Measurements from ENCODE around the gene PRAMEF20. TPM values are rescaled to one million over a fixed set of nuclear protein-coding genes. Genes with fewer than 3 reads are reported as not detected.
"Not testable (repeated sequence)": the region's sequence is repeated elsewhere in the genome, so short reads cannot be mapped to it uniquely, and the experiment has no call there.

PRAMEF20 gene
- not detected in 2 replicates for total RNA-seq

DNA sequence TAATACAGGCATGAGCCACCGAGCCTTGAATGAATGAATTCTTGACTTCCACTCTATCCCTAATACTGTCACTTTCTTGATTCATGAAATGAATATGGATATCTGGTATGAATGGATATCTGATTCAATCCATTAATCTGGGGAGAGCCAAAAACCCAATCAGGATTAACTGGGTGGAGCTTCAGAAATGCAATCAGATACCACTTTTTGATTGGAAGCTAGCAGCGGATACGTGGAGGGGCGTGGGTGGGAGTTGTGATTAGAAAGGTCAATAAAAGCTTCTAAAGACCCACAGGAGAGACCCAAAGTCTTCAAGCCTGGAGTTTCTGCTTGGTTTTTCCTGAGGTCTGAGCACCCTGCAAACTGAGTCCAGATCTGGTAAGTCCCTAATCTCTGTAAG lies at the start of gene PRAMEF20:
Gene PRAMEF20 (plus strand): TSS at position 301 of the 400 bp plus-strand sequence. CDS start 5,905 bp downstream, outside the sequence.
- DNase-seq (ENCODE audit: extremely low read depth, low read depth, low spot score): not testable (repeated sequence)

DNA sequence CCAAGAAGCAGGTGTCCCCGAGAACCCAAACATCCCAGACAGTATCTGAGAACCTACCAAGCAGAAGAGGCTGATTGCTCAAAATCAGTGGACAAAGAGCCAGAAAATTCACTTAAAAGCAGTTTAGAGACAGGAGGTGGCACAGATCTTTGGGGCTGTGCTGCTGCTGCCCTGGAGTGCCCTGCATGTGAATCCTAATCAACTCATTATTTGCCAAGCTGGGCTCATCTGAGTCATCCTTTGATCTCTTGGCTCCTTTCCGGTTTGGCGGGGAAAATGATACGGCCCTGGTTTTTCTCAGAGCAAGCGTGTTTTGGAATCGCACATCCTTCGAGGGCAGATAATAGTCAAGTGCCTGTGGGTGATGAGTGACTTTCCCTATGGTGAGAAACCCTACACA lies 47.9 kb upstream of the PRAMEF20 start:
- not testable (repeated sequence) for DNase-seq (ENCODE audit: extremely low read depth, low read depth, low spot score)

DNA sequence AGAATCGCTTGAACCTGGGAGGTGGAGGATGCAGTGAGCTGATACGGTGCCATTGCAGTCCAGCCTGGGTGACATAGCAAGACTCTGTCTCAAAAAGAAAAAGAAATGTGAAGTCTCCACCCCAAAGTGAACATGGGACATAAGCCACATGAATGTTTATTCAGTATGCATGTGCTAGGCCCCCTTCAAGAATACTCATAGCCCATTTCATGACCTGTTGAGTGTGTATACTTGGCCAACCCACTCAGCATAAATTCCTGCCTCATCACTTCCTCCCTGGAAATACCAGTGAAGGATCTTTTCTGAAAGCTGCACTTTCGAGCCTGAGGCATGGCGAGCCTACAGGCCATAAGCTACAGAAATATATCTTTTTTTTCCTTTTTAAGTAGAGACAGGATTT lies 45.3 kb upstream of the PRAMEF20 start:
- not testable (repeated sequence) for DNase-seq (ENCODE audit: extremely low read depth, low read depth, low spot score)

DNA sequence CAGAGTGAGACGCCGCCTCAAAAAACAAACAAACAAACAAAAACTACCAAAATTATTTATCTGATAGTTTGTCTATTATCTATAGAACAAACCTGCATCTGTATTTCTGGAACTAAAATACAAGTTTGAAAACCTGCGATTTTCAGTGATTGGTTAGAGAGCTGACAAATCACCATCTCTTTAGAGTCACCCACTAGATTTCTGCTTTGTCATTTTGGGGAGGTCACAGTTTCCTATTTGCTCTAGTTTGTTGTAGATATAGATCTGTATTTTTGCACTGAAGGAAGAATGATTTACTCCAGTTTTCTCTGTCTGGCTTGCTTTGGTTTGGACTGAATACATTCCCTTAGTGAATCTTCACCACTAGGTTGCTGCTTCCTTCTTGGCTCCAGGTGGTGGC lies 43.7 kb upstream of the PRAMEF20 start:
- DNase-seq (ENCODE audit: extremely low read depth, low read depth, low spot score): not testable (repeated sequence)

DNA sequence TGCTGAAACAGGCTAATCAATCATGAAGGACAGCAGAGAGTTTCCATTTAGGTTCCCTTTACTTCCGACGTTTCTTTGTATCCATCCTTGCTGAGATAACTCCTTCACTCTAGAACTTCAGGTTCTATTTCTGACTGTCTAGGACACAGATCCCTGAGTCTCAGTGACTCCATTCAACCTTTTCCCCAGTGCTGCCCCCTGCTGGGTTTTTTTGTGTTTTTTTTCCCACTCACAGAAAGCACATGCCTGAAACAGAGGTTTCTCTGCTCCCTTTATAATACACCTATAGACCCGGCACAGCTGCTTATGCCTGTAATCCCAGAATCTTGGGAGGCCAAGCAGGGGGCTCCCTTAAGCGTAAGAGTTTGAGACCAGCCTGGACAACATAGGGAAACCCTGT lies 41.7 kb upstream of the PRAMEF20 start:
- DNase-seq (ENCODE audit: extremely low read depth, low read depth, low spot score): not testable (repeated sequence)

DNA sequence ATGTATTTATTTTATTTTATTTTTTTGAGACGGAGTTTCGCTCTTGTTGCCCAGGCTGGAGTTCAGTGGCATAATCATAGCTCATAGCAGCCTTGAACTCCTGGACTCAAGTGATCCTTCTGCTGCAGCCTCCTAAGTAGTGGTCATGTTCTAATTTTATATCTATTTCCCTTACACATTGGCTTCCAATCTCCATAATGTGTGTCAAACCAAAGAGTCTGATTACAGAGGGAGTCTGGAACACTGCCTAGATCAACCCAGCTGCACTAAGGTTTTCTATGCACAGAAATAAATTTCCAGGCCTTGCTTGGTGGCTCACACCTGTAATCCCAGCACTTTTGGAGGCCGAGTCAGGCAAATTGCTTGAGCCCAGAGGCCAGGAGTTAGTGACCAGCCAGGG lies 31.3 kb upstream of the PRAMEF20 start:
- not testable (repeated sequence) for DNase-seq (ENCODE audit: extremely low read depth, low read depth, low spot score)

DNA sequence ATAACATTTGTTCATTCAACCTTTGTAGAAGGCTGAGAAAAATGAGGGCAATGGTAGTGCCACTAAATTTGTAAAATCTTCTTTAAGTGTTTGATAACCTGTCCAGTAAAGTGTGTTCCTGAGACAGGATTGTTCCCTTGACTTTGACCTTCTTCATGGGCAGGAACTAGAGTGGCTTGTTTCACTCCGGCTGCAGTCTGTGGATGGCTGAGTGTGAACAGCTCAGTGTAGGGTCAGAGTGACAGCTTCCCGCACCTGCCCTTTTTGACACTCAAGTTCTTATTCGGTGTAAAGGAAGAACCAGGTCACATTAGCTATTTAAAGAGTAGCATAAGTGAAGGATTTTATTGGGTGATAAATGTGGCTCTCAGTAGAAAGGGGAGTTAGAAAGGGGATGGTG lies 29.9 kb upstream of the PRAMEF20 start:
- DNase-seq (ENCODE audit: extremely low read depth, low read depth, low spot score): not testable (repeated sequence)

DNA sequence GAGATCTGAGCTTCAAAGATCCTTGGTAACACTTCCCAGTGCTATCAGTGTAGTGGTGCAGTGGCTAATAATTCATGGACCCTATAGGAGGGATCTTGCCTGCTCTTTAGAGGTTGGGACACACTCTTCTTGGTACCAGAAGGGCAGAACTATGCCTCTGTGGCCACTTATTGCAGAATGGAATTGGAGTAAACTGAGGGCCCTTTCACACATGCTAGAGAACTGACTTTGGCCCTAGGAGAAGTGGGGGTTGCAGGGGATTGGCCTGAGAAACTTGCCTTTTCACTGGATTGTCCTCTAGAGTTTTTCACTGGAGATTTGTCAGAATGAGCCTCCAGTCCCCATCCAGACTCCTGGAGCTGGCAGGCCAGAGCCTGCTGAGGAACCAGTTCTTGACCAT lies 20.9 kb upstream of the PRAMEF20 start, which contains the start of gene PRAMEF17:
Gene PRAMEF17 (plus strand): TSS at position 301 of the 400 bp plus-strand sequence. CDS start 26 bp downstream, at position 327.
- DNase-seq (ENCODE audit: extremely low read depth, low read depth, low spot score): not testable (repeated sequence)

DNA sequence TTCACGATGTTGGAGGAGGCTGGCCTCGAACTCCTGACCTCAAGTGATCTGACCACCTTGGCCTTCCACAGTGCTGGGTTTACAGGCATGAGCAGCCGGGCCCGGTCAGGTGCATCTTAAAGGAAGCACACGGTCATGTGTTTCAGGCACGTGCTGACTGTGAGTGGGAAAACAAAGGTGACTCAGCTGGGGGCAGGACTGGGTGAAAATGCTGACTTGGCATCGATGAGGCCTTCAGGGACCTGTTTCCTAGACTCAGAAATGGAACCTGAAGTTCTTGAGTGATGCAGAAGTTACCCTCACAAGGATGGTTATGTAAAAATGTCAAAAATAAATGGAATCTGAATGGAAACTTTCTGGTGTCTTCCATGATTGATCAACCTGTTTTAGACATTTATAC lies 17.2 kb upstream of the PRAMEF20 start:
- not testable (repeated sequence) for DNase-seq (ENCODE audit: extremely low read depth, low read depth, low spot score)

DNA sequence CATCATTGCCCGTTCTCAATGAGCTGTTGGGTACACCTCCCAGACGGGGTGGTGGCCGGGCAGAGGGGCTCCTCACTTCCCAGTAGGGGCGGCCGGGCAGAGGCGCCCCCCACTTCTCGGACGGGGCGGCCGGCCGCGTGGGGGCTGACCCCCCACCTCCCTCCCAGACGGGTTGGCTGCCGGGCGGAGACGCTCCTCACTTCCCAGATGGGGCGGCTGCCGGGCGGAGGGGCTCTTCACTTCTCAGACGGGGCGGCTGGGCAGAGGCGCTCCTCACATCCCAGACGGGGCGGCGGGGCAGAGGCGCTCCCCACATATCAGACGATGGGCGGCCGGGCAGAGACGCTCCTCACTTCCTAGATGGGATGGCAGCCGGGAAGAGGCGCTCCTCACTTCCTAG lies 15.5 kb upstream of the PRAMEF20 start:
- DNase-seq (ENCODE audit: extremely low read depth, low read depth, low spot score): not testable (repeated sequence)

DNA sequence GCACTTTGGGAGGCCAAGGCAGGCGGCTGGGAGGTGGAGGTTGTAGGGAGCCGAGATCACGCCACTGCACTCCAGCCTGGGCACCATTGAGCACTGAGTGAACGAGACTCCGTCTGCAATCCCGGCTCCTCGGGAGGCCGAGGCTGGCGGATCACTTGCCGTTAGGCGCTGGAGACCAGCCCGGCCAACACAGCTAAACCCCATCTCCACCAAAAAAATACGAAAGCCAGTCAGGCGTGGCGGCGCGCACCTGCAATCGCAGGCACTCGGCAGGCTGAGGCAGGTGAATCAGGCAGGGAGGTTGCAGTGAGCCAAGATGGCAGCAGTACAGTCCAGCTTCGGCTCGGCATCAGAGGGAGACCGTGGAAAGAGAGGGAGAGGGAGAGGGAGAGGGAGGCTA lies 14.9 kb upstream of the PRAMEF20 start:
- DNase-seq (ENCODE audit: extremely low read depth, low read depth, low spot score): not testable (repeated sequence)

DNA sequence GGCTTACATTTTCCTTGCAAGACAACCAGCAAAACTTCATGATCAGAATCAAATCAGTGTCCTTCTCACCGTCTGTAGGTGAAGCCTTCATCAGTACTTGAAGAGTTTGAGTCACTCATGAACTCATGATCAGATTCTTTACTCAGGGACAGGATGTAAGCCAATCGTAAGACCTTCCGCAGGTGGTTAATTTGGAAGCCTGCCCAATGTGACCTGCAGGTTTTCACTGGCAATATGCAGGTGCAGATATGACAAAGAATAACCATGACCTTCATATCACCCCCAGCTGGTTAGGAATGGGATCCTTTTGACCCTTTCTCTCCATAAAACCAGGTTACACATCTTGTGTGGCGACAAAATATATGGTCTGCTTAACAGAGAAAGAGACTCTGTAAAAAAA lies 2.4 kb upstream of the PRAMEF20 start:
- DNase-seq (ENCODE audit: extremely low read depth, low read depth, low spot score): no peak

DNA sequence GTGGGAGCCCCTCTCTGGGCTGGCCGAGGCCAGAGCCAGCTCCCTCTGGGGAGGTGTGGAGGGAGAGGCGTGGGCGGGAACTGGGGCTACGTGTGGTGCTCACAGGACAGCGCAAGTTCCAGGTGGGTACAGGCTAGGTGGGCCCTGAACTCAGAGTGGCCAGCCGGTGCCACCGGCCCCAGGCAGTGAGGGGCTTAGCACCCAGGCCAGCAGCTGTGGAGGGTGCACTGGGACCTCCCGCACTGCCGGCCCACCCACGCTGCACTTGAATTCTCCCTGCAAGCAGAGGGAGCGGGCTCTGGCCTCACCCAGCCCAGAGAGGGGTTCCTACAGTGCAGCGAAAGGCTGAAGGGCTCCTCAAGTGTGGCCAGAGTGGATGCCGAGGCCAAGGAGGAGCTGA lies 20.2 kb downstream of the PRAMEF20 start:
- no peak for DNase-seq (ENCODE audit: extremely low read depth, low read depth, low spot score)

DNA sequence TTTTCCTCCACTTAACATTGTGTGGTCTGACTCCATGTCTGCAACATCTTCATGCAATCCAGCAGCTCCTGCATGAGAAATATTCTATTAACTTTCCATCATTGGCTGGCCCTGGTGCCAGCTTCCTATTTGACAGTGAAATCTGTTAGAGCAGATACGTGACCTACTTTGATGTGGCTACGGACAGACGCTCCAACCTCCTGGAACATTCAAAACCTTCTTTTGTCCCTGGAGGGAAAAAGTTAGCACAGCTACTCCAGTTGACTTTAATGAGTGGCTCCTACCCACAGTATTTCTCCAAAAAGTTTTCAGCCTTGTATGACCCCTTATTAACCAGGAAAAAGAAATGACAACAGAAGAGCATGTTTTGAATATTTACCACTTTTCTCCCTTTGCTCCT lies 22.0 kb downstream of the PRAMEF20 start:
- DNase-seq (ENCODE audit: extremely low read depth, low read depth, low spot score): no peak

DNA sequence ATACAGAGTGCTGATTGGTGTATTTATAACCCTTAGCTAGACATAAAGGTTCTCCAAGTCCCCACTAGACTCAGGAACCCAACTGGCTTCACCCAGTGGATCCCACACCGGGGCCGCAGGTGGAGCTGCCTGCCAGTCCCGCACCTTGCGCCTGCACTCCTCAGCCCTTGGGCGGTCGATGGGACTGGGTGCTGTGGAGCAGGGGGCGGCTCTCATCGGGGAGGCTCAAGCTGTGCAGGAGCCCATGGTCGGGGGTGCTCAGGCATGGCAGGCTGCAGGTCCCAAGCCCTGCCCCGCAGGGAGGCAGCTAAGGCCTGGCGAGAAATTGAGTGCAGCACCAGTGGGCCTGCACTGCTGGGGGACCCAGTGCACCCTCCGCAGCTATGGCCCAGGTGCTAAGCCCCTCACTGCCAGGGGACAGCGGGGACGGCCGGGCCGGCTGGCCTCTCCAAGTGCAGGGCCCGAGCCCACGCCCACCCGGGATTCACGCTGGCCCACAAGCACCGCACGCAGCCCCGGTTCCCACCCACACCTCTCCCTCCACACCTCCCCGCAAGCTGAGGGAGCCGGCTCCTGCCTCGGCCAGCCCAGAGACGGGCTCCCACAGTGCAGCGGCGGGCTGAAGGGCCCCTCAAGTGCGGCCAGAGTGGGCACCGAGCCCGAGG lies 23.6 kb downstream of the PRAMEF20 start:
- DNase-seq (ENCODE audit: extremely low read depth, low read depth, low spot score): not testable (repeated sequence)

DNA sequence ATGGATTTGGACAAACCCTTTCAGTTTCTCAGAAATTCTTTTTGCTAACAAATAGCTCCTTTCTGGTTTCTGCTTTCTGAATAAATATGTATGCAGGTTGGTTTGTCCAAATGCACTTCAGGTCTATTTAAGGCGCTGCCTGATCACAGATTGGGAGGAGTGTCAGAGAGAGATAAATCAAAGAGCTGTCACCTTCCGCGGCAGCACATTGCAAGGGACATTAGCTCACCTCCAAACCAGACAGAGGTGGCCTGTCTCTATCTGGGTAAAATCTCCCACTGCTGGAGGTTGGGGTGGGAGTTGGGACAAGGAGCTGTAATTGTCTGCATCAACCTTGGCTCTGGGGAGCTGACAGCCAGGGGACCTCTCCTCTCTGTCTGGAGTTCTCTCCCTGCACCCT lies 25.2 kb downstream of the PRAMEF20 start:
- DNase-seq (ENCODE audit: extremely low read depth, low read depth, low spot score): no peak

DNA sequence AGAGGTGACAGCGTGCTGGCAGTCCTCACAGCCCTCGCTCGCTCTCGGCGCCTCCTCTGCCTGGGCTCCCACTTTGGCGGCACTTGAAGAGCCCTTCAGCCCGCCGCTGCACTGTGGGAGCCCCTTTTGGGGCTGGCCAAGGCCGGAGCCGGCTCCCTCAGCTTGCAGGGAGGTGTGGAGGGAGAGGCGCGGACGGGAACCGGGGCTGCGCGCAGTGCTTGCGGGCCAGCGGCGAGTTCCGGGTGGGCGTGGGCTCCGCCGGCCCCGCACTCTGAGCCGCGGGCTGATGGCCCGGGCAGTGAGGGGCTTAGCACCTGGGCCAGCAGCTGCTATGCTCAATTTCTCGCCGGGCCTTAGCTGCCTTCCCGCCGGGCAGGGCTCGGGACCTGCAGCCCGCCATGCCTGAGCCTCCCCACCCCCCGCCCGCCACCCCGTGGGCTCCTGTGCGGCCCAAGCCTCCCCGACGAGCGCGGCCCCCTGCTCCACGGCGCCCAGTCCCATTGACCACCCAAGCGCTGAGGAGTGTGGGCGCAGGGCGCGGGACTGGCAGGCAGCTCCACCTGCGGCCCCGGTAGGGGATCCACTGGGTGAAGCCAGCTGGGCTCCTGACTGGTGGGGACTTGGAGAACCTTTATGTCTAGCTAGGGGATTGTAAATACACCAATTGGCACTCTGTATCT lies 29.0 kb downstream of the PRAMEF20 start:
- DNase-seq (ENCODE audit: extremely low read depth, low read depth, low spot score): not testable (repeated sequence)

DNA sequence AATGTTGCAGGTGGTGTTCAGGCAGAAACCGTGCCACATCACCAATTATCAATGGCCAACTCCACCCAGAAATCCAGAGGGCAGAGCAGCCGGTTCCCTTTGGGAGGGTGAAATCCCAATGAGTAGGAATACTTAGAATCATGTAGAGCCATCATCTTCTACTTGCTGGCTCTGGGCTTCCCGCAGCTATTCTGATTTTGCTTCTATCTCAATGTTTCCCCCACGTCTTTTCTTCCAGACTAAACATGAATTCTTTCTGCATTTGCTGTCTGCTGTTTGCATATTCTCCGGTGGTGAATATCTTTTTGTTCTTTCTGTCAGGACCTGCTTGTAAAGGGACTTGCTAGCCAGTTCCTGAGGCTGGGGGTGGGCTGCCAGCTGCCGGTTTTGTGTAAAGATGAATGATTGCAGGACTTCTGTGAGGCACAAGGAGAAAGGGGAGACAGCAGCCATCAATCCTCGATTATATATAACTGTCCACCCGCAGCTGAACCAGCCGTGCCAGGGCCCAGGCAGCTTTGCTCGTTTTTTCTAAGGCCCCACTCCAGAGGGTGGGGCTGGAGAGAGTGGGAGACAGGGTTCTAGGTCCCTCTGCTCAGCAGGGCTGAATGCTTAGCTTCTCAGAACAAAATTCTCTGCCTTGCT lies 33.2 kb downstream of the PRAMEF20 start:
- no peak for DNase-seq (ENCODE audit: extremely low read depth, low read depth, low spot score)

DNA sequence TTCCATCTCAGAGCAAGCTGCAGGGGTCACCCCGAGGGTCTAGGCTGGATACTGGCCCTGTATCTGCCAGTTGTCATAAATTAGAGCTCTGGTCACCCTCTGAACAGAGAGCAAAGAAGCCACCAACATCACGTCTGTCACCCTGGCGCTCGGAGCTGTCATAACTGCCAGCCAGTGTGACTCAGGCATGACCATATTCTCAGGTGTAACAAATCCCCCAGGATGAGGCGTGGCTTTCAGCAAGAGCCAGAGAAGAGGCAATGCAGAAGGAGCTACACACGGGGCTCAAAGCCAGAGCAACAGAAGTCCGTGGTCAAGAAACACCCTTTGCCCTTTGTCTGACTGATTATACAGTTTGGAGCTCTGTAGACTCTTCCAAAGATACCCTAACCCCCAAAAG lies 40.0 kb downstream of the PRAMEF20 start:
- no peak for DNase-seq (ENCODE audit: extremely low read depth, low read depth, low spot score)

DNA sequence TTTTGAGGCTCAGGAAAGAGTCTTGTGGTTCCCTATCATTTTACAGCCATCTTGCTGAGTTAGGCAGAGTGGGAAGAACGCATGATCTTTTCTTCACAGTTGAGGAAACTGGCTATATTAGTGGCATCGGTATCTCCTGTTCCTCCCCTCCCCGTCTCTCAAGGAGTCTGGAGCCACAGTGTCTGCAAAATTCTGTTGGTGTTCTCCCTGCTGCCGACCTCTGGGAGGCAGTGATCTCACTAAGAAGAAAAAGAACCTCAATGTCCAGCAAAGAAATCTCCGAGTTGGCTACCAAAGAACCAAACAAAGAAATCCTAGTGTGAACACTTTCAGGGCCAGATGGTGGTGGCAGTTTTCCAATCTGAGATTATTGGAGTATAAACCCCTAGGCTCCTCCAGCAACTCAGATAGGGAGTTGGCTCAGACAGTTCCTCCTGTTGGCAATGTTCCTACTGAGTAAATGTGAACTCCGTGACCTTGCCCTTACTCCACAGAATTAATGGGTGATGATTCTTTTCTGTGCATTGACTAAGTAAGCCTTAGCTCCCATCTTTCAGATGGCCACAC lies 41.2 kb downstream of the PRAMEF20 start:
- DNase-seq (ENCODE audit: extremely low read depth, low read depth, low spot score): no peak

DNA sequence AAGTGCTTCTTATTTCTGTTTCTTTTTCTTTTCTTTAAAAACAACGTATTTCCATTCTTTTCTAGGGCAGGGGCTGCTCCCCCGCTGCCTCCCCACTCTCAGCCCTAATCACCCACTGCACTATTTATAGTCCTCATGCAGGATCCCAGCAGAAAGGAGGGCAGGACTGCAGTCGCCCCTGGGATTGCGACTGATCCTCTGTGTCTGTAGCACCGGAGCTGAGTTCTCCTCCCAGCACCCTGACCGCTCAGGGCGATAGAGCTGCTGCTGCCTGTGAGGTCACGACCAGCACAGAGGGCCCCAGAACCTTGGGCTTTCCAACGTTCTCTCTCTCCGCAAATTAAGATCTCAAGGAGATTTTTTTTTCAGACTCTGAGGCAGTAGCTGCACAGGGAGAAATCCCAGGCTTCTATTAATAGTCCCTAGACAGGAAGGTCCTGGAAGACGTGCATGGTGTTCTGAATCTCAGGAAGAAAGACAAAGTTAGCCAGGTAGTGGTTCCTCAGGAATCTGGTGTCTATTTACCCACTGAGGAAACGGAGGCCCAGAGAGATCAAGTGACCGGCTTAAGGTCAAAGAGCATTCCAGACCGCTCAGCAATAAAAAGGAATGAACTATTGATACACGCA lies 46.8 kb downstream of the PRAMEF20 start:
- no peak for DNase-seq (ENCODE audit: extremely low read depth, low read depth, low spot score)
